ENCODE results near the gene MRPL22. TPM values are rescaled to one million over a fixed set of nuclear protein-coding genes. Genes with fewer than 3 reads are reported as not detected.

The MRPL22 gene
- total RNA-seq, 4 donors from 2014 or later = 19.1 to 24.4 (median 22.2) TPM

GRCh38 chr5:155008669-155009068 is 67.8 kb downstream of the MRPL22 start:
- no peak for DNase-seq (ENCODE audit: low spot score in 2 of 2)
- no peak overlapping the region for H3K4me3 ChIP-seq (ENCODE audit: low read depth, poor library complexity, severe bottlenecking)
- TF ChIP-seq, protein P1, sequence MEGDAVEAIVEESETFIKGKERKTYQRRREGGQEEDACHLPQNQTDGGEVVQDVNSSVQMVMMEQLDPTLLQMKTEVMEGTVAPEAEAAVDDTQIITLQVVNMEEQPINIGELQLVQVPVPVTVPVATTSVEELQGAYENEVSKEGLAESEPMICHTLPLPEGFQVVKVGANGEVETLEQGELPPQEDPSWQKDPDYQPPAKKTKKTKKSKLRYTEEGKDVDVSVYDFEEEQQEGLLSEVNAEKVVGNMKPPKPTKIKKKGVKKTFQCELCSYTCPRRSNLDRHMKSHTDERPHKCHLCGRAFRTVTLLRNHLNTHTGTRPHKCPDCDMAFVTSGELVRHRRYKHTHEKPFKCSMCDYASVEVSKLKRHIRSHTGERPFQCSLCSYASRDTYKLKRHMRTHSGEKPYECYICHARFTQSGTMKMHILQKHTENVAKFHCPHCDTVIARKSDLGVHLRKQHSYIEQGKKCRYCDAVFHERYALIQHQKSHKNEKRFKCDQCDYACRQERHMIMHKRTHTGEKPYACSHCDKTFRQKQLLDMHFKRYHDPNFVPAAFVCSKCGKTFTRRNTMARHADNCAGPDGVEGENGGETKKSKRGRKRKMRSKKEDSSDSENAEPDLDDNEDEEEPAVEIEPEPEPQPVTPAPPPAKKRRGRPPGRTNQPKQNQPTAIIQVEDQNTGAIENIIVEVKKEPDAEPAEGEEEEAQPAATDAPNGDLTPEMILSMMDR (IDR thresholded peaks at IDR 0.05) = no peak
- TF ChIP-seq POLR2A (IDR thresholded peaks at IDR 0.05) = no peak
- 89% methylated on average over 3 of the region's 3 CpGs for WGBS, 2 donors
- intact Hi-C loops (cut with DNase I; ENCODE audit: low total_unique reads) = no loop called here

DNA sequence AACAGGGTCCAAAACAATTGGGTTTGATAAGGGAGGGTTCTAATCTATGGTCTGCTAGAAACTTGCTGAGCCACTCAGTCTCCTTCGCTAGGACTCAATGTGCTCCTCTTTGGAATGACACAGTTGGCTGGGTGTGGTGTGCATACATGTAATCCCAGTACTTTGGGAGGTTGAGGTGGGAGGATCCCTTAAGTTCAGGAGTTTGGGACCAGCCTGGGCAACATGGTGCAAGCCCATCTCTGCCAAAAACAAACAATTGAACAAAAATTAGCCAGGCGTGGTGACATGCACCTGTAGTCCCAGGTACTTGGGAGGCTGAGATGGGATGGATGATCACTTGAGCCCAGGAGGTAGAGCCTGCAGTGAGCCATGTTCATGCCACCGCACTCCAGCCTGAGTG is 70.0 kb downstream of the MRPL22 start:
- TF ChIP-seq, protein P1 (IDR thresholded peaks at IDR 0.05) = no peak
- TF ChIP-seq POLR2A (IDR thresholded peaks at IDR 0.05) = no peak
- intact Hi-C loops (cut with DNase I; ENCODE audit: low total_unique reads) = no loop called here
- WGBS, 2 donors = 83 to 89% methylated on average over 3 of the region's 3 CpGs
- no peak overlapping the region for H3K4me3 ChIP-seq (ENCODE audit: low read depth, poor library complexity, severe bottlenecking)
- DNase-seq (ENCODE audit: low spot score in 2 of 2) = no peak

- H3K4me3 ChIP-seq (ENCODE audit: low read depth, poor library complexity, severe bottlenecking) = no peak within 1 kb of the TSS
- no peak for DNase-seq (ENCODE audit: low spot score in 2 of 2)
- 94 to 96% methylated on average over 21 of the region's 21 CpGs for WGBS, 2 donors
- TF ChIP-seq POLR2A (IDR thresholded peaks at IDR 0.05) = no peak
- TF ChIP-seq, protein P1 (IDR thresholded peaks at IDR 0.05) = no peak
- intact Hi-C loops (cut with DNase I; ENCODE audit: low total_unique reads) = no loop called here
Observed at GRCh38 chr5:155013526-155013925, 72.7 kb downstream of the MRPL22 start, which contains the start of gene KIF4B. Gene KIF4B, plus strand, starts transcription at chr5:155013755. Its CDS starts 105 bp downstream, at chr5:155013860.

DNA sequence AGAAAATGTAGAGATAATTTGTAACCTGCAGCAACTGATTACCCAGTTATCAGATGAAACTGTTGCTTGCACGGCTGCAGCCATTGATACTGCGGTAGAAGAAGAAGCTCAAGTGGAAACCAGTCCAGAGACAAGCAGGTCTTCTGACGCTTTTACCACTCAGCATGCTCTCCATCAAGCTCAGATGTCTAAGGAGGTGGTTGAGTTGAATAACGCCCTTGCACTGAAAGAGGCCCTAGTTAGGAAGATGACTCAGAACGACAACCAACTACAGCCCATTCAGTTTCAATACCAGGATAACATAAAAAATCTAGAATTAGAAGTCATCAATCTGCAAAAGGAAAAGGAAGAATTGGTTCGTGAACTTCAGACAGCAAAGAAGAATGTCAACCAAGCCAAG is 74.4 kb downstream of the MRPL22 start:
- intact Hi-C loops (cut with DNase I; ENCODE audit: low total_unique reads) = no loop called here
- no peak for TF ChIP-seq POLR2A (IDR thresholded peaks at IDR 0.05)
- TF ChIP-seq, protein P1 (IDR thresholded peaks at IDR 0.05) = no peak
- no peak overlapping the region for H3K4me3 ChIP-seq (ENCODE audit: low read depth, poor library complexity, severe bottlenecking)
- DNase-seq (ENCODE audit: low spot score in 2 of 2) = no peak
- 74 to 91% methylated on average over 6 of the region's 6 CpGs for whole genome bisulfite sequencing, 2 donors

- TF ChIP-seq POLR2A (IDR thresholded peaks at IDR 0.05) = no peak
- TF ChIP-seq, protein P1 (IDR thresholded peaks at IDR 0.05) = no peak
- H3K4me3 ChIP-seq (ENCODE audit: low read depth, poor library complexity, severe bottlenecking) = no peak overlapping the region
- no peak for DNase-seq (ENCODE audit: low spot score in 2 of 2)
- intact Hi-C loops (cut with DNase I; ENCODE audit: low total_unique reads) = no loop called here
- WGBS, 2 donors = 59 to 74% methylated on average over 2 of the region's 2 CpGs
Observed at GRCh38 chr5:155017610-155018009, 76.7 kb downstream of the MRPL22 start.

Other genes starting within 250 kb of the MRPL22 start
- gene LARP1, start 185.7 kb upstream of the MRPL22 start, total RNA-seq = 100 to 1,000 TPM in 3 of 4 donors, 10 to 100 TPM in 1; 96.0 to 115 (median 104) TPM
- 10 to 100 TPM; 20.2 to 72.8 (median 47.3) TPM for gene FAXDC2, start 90.5 kb upstream of the MRPL22 start, total RNA-seq
- 10 to 100 TPM; 47.8 to 92.9 (median 65.4) TPM for gene CNOT8, start 82.4 kb upstream of the MRPL22 start, total RNA-seq
- 10 to 100 TPM; 16.7 to 20.5 (median 18.9) TPM for gene GEMIN5, start 2.9 kb upstream of the MRPL22 start, total RNA-seq
- not detected for gene KIF4B, start 72.7 kb downstream of the MRPL22 start, total RNA-seq